Peyer's patch (tissue), 4 donors: ENCODE results near the gene EDEM1. TPM values are rescaled to one million over a fixed set of nuclear protein-coding genes. Genes with fewer than 3 reads are reported as not detected.
A peak's percentile ranks its signal among the peaks of the same experiment; 100 is the strongest.

Experiments
- DNase-seq, 3 donors: peaks; one replicate each; pipeline ENCODE4 v3.0.0-alpha.2; 2017 to 2019
- H3K27ac ChIP-seq, 4 donors: fragments of 200-600 bp; sonication (generic); one replicate each; pipeline ENCODE4 v1.5.1; 2016 to 2019
- H3K27me3 ChIP-seq, 2 donors: fragments of 200-600 bp; sonication (generic); one replicate each; pipeline ENCODE4 v1.5.1; 2019
- H3K36me3 ChIP-seq, 3 donors: fragments of 200-600 bp; sonication (generic); one replicate each; pipeline ENCODE4 v1.5.1; 2016 to 2019
- H3K4me1 ChIP-seq, 4 donors: fragments of 200-600 bp; sonication (generic); one replicate each; pipeline ENCODE4 v1.5.1; 2016 to 2019
- H3K4me3 ChIP-seq, 4 donors: fragments of 200-600 bp; sonication (generic); 1 replicate in 3 of 4; 2 replicates in 1 of 4; pipeline ENCODE4 v1.5.1; 2016 to 2019; ENCODE audit warnings: mild to moderate bottlenecking in 1 of 4
- H3K9me3 ChIP-seq, 4 donors: fragments of 200-600 bp; sonication (generic); one replicate each; pipeline ENCODE4 v1.5.1; 2016 to 2019; ENCODE audit warnings: mild to moderate bottlenecking in 1 of 4
- POLR2A ChIP-seq, 2 donors: fragments of 450-650 bp; IDR thresholded peaks; one replicate each; pipeline ENCODE4 v1.5.1; 2017; ENCODE audit warnings: antibody characterized with exemption in 2 of 2, mild to moderate bottlenecking in 2 of 2, moderate library complexity in 2 of 2
- total RNA-seq, 4 donors: library from RNA; depleted of rRNA; stranded (reverse); fragments of >200 nt; gene quantifications; one replicate each; pipeline ENCODE4 v1.1.0, GENCODE V29; 2016
- TF ChIP-seq, protein P1 (sequence below), 6 experiments: fragments of 450-650 bp in 4 of 6; fragments of 200-600 bp in 2 of 6; sonication (generic) in 1 of 6; IDR thresholded peaks; one replicate each; pipeline ENCODE4 v1.5.1; 2017 to 2019; ENCODE audit warnings: antibody characterized with exemption in 6 of 6, mild to moderate bottlenecking in 3 of 6, moderate library complexity in 1 of 6

EDEM1 gene
- total RNA-seq, 4 donors from 2014 or later = 50.1 to 118 (median 58.8) TPM

DNA sequence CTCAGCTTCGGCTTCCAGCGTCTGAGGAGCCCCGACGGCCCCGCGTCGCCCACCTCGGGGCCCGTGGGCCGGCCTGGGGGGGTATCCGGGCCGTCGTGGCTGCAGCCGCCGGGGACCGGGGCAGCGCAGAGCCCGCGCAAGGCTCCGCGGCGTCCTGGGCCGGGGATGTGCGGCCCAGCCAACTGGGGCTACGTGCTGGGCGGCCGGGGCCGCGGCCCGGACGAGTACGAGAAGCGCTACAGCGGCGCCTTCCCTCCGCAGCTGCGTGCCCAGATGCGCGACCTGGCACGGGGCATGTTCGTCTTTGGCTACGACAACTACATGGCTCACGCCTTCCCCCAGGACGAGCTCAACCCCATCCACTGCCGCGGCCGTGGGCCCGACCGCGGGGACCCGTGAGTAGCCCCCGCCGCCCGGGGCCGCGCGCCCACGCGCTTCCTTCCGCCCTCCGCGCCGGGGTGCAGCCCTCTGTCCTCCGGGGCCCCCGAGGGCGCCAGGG, 462 bp downstream of the EDEM1 start:
- TF ChIP-seq POLR2A (IDR thresholded peaks at IDR 0.05) = no peak
- TF ChIP-seq, protein P1, sequence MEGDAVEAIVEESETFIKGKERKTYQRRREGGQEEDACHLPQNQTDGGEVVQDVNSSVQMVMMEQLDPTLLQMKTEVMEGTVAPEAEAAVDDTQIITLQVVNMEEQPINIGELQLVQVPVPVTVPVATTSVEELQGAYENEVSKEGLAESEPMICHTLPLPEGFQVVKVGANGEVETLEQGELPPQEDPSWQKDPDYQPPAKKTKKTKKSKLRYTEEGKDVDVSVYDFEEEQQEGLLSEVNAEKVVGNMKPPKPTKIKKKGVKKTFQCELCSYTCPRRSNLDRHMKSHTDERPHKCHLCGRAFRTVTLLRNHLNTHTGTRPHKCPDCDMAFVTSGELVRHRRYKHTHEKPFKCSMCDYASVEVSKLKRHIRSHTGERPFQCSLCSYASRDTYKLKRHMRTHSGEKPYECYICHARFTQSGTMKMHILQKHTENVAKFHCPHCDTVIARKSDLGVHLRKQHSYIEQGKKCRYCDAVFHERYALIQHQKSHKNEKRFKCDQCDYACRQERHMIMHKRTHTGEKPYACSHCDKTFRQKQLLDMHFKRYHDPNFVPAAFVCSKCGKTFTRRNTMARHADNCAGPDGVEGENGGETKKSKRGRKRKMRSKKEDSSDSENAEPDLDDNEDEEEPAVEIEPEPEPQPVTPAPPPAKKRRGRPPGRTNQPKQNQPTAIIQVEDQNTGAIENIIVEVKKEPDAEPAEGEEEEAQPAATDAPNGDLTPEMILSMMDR (IDR thresholded peaks at IDR 0.05) = no peak
- no peaks in the 10 kb centered on the region for H3K36me3 ChIP-seq

DNA sequence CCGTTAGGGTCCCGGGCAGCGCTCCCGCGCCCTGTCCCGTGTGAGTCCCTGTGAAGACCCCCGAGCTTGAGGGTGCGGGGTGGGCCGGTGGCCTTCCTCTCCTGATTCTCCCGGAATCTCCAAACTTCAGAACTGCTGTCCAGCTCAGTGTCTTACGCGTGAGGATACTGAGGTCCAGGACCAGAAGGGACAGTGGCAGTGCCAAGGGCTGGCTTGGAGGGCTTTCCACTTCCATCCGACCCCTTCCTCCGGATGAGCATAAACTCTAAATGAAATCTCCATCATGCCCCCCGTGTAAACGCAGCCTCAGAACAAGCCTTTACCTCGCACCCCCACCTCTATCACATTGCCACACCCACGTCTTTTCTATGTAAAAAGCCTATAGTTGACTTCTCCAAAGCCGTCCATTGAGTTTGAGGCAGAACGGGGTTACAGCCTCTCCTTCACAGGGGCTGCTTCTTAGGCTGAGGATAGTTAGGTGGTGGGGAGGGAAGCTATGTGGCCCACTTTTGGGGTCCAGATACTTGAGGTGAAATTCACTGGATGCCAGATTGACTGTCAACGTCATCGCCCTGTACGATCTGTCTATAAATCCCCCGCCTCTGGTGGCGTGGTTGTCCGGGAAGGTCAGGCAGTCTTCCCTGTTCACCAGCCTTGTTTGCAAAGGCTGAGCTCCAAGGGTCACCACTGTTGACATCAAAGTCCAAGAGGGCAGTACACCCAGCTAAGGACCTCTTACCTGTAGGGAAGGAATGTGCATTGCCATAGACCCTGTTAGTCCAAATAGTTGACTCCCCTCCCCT, 1.1 kb downstream of the EDEM1 start:
- Histone ChIP-seq H3K4me3 (peak overlapping the region; percentile 82 to 99 (median 97)), H3K36me3 (peaks cover 0 to under 1% (median 0%) of the 10 kb centered on the region in 3 donors), H3K4me1 (peaks cover 0 to 32% (median 8%) of the 10 kb centered on the region in 4 donors), H3K27me3 (no peaks in the 10 kb centered on the region), H3K27ac (peak overlapping the region; percentile 95 to 100 (median 98)), H3K9me3 (no peaks in the 10 kb centered on the region)
- DNase-seq = peak; percentile 58 to 76 (median 70)
- TF ChIP-seq, protein P1 (IDR thresholded peaks at IDR 0.05) = no peak
- peak in 1 of 2 donors; percentile 25 for TF ChIP-seq POLR2A (IDR thresholded peaks at IDR 0.05)

More for the DNA sequence above, 462 bp downstream of the EDEM1 start:
- Histone ChIP-seq H3K4me1 (peaks cover 0 to 32% (median 8%) of the 10 kb centered on the region in 4 donors), H3K27ac (peak overlapping the region; percentile 95 to 100 (median 98)), H3K4me3 (peak overlapping the region; percentile 82 to 99 (median 97)), H3K27me3 (no peaks in the 10 kb centered on the region), H3K9me3 (no peaks in the 10 kb centered on the region)
- peak in 2 of 3 donors; percentile 36 to 74 for DNase-seq

DNA sequence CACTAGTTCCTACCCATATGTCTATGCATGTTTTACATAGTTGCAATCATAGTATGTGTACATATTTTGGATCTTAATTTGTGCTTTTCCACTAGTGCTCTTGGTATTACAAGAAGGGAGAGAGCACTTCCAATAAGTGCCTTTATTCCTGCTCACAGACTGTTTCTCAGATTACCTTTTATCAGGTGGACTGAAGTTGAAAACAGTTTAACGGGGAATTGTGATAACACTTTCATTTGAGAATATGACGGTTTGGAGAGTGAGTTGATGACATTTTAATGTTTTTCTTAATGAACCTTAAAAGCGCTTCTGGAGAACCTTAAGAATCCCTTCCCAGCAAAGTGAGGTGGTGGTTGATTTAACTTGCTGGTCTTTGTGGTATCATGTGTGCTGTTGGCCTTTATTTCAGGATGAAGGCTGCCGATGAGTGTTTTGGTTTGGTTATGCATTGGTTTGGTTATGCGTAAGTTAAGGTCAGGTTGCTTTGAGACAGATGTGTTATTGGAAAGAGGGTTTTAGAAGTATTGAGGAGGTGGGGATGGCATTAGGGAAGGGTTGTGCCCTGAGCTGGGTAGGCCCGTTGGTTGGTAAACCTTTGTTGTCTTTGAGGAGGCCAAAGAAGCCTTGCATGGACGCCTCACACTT, 2.8 kb downstream of the EDEM1 start:
- no peaks in the 10 kb centered on the region for H3K9me3 ChIP-seq
- DNase-seq = no peak
- H3K27ac ChIP-seq = peak overlapping the region in 2 of 4 donors; percentile 99 to 100
- H3K27me3 ChIP-seq = no peaks in the 10 kb centered on the region
- TF ChIP-seq POLR2A (IDR thresholded peaks at IDR 0.05) = no peak
- TF ChIP-seq, protein P1 (IDR thresholded peaks at IDR 0.05) = no peak
- peaks cover 0 to 43% (median 17%) of the 10 kb centered on the region in 4 donors for H3K4me1 ChIP-seq
- peak overlapping the region in 3 of 4 donors; percentile 82 to 98 (median 96) for H3K4me3 ChIP-seq
- peaks cover 0 to 3% (median 0%) of the 10 kb centered on the region in 3 donors for H3K36me3 ChIP-seq

DNA sequence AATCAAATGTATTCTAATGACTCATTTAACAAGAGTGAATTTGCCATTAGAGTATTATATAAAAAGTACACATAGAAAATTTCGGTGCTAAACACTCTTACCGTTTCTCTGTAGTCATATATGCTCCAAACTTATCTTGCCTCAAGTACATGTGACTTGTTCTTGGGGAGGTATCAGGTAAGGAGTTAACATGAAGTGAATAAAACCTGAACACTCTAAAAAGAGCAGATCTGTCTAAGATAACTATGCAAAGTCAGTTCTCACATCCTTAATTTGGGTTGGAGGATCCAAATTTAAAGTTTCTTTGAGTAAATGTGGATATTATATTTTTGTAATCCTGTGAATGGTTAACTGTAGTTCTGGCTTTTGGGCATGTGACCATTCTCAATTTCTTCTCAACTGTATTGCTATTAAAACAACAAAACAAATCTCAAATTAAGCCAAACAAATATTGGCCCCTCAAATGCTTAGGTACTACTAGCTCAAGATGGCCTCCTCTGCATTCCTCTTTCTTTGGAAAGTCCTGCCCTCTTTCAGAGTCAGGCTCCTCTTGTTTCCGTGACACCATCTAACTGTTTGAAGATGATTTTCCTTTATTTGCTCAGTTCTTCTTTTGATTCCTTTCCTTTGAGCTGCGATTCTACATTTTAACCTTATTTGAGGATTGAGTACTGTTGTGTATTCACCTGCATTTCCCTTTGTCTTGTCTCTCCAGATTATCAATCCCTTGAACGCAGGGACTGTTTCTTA, 4.2 kb downstream of the EDEM1 start:
- H3K36me3 ChIP-seq = peaks cover 0 to 3% (median 0%) of the 10 kb centered on the region in 3 donors
- TF ChIP-seq, protein P1 (IDR thresholded peaks at IDR 0.05) = no peak
- TF ChIP-seq POLR2A (IDR thresholded peaks at IDR 0.05) = no peak
- H3K27me3 ChIP-seq = no peaks in the 10 kb centered on the region
- DNase-seq = no peak
- H3K4me1 ChIP-seq = peaks cover 0 to 45% (median 26%) of the 10 kb centered on the region in 4 donors
- no peak overlapping the region for H3K4me3 ChIP-seq
- peak overlapping the region in 2 of 4 donors; percentile 23 to 100 for H3K27ac ChIP-seq
- H3K9me3 ChIP-seq = no peaks in the 10 kb centered on the region
